HG02798 (cell line): ENCODE data around the gene MFAP3.
"Not testable (repeated sequence)": the region's sequence is repeated elsewhere in the genome, so short reads cannot be mapped to it uniquely, and the experiment has no call there.

Source experiments
- ATAC-seq: cut with Tn5 transposase; IDR thresholded peaks from one replicate; pipeline ENCODE4 v1.9.1; 2021; ENCODE audit warnings: mild to moderate bottlenecking; ENCODE audit not compliant: unreplicated experiment, poor library complexity

The MFAP3 gene

GRCh38 chr5:154047324-154047723 is 8.6 kb downstream of the MFAP3 start:
- no peak for ATAC-seq

- ATAC-seq, result no peak
Measured at GRCh38 chr5:154049636-154050035, 10.9 kb downstream of the MFAP3 start.

GRCh38 chr5:154053468-154053867 is 14.7 kb downstream of the MFAP3 start:
- ATAC-seq, result no peak

GRCh38 chr5:154055201-154055600 is 16.4 kb downstream of the MFAP3 start:
- no peak for ATAC-seq

GRCh38 chr5:154058055-154059038 is 19.6 kb downstream of the MFAP3 start:
- peak; percentile 75 for ATAC-seq

- ATAC-seq, result peak; percentile 58
Measured at GRCh38 chr5:154059039-154059430, 20.3 kb downstream of the MFAP3 start.

- ATAC-seq, result no peak
Measured at GRCh38 chr5:154059583-154059982, 20.8 kb downstream of the MFAP3 start.

- ATAC-seq, result no peak
Measured at GRCh38 chr5:154060606-154061005, 21.8 kb downstream of the MFAP3 start.

GRCh38 chr5:154063372-154063771 is 24.6 kb downstream of the MFAP3 start:
- no peak for ATAC-seq

- no peak for ATAC-seq
Measured at GRCh38 chr5:154065971-154066370, 27.2 kb downstream of the MFAP3 start.

GRCh38 chr5:154069854-154070253 is 31.1 kb downstream of the MFAP3 start:
- ATAC-seq, result not testable (repeated sequence)

- peak; percentile 19 for ATAC-seq
Measured at GRCh38 chr5:154071799-154072413, 33.1 kb downstream of the MFAP3 start.

- ATAC-seq, result peak; percentile 97
Measured at GRCh38 chr5:154072414-154073171, 33.8 kb downstream of the MFAP3 start.

GRCh38 chr5:154076240-154076922 is 37.6 kb downstream of the MFAP3 start:
- ATAC-seq, result no peak

- no peak for ATAC-seq
Measured at GRCh38 chr5:154077696-154078095, 38.9 kb downstream of the MFAP3 start.

GRCh38 chr5:154078272-154078671 is 39.5 kb downstream of the MFAP3 start:
- ATAC-seq, result no peak

GRCh38 chr5:154081246-154081645 is 42.5 kb downstream of the MFAP3 start:
- ATAC-seq, result no peak

GRCh38 chr5:154084062-154084639 is 45.4 kb downstream of the MFAP3 start:
- no peak for ATAC-seq

GRCh38 chr5:154086146-154086545 is 47.4 kb downstream of the MFAP3 start:
- no peak for ATAC-seq

- ATAC-seq, result no peak
Measured at GRCh38 chr5:154086641-154087040, 47.9 kb downstream of the MFAP3 start.
